Gastroesophageal sphincter (tissue), 4 donors: ENCODE results near the gene INTS13. TPM values are rescaled to one million over a fixed set of nuclear protein-coding genes. Genes with fewer than 3 reads are reported as not detected.
"Not testable (repeated sequence)": the region's sequence is repeated elsewhere in the genome, so short reads cannot be mapped to it uniquely, and the experiment has no call there.

Experiments used
- ATAC-seq: fragments of 150-250 bp; one replicate; pipeline ENCODE4 v1.9.1; 2016; ENCODE audit warnings: mild to moderate bottlenecking, moderate library complexity
- H3K27ac ChIP-seq, 4 donors: fragments of 200-600 bp; sonication (generic) in 3 of 4; 1 replicate in 3 of 4; 2 replicates in 1 of 4; pipeline ENCODE4 v1.5.1; 2016 to 2019
- H3K27me3 ChIP-seq: fragments of 200-600 bp; sonication (generic); one replicate; pipeline ENCODE4 v1.5.1; 2019
- H3K36me3 ChIP-seq, 2 donors: fragments of 200-600 bp; sonication (generic); one replicate each; pipeline ENCODE4 v1.5.1; 2019; ENCODE audit warnings: control low read depth in 1 of 2
- H3K4me1 ChIP-seq, 3 donors: fragments of 200-600 bp; sonication (generic); 1 replicate in 2 of 3; 2 replicates in 1 of 3; pipeline ENCODE4 v1.5.1; 2016 to 2019; ENCODE audit warnings: control low read depth in 2 of 3
- H3K4me3 ChIP-seq, 2 donors: fragments of 200-600 bp; sonication (generic); one replicate each; pipeline ENCODE4 v1.5.1; 2019; ENCODE audit warnings: mild to moderate bottlenecking in 1 of 2, moderate library complexity in 1 of 2
- H3K9me3 ChIP-seq, 3 donors: fragments of 200-600 bp; sonication (generic); one replicate each; pipeline ENCODE4 v1.5.1; 2017 to 2019; ENCODE audit warnings: control low read depth in 2 of 3
- EP300 ChIP-seq: sonication (generic); formaldehyde crosslinking; IDR thresholded peaks from one replicate; pipeline ENCODE4 v1.6.1; 2017; ENCODE audit warnings: antibody characterized with exemption, mild to moderate bottlenecking
- POLR2A ChIP-seq, 2 donors: fragments of 450-650 bp; IDR thresholded peaks; one replicate each; pipeline ENCODE4 v1.6.1; 2017; ENCODE audit warnings: antibody characterized with exemption in 2 of 2, mild to moderate bottlenecking in 2 of 2, moderate library complexity in 1 of 2
- POLR2AphosphoS5 ChIP-seq: sonication (generic); formaldehyde crosslinking; IDR thresholded peaks from one replicate; pipeline ENCODE4 v1.6.1; 2017; ENCODE audit warnings: antibody characterized with exemption
- WGBS, 2 donors: methylation state at CpG; one replicate each; pipeline ENCODE4 v1.1.5; 2018; ENCODE audit warnings: low coverage in 1 of 2; 5-methylcytosine and 5-hydroxymethylcytosine counted together
- total RNA-seq, 4 donors: library from RNA; depleted of rRNA; stranded (reverse); fragments of >200 nt; gene quantifications; one replicate each; pipeline ENCODE4 v1.1.0, GENCODE V29; 2016
- TF ChIP-seq, protein P1 (sequence below), 4 experiments: fragments of 200-600 bp in 2 of 4; fragments of 450-650 bp in 2 of 4; sonication (generic) in 1 of 4; IDR thresholded peaks; one replicate each; pipeline ENCODE4 v1.5.1; 2017 to 2019; ENCODE audit warnings: antibody characterized with exemption in 4 of 4, mild to moderate bottlenecking in 2 of 4, moderate library complexity in 2 of 4

INTS13 gene
- total RNA-seq, 4 donors from 2014 or later: 12.4 to 41.6 (median 32.5) TPM

DNA sequence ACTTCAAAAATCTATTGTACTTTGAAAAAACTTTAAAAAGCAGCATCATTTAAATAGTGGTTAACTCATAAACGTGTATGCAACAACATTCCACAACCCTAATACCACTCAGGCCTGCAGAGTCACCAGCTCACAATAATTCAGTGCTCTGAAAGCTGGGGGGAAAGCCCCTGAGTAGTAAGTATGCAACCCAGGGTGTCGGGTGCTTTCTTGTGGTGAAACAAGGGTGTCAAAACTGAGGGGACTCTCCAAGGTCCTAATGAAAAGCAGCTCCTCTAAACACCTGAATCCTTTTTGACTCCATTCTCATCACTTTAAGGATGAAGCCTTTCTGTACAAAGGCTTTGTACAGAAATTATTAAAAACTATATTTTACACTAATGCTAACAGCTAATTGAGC lies 34.2 kb upstream of the INTS13 start:
- no peak overlapping the region for H3K4me3 ChIP-seq
- no peaks in the 10 kb centered on the region for H3K9me3 ChIP-seq
- 60 to 66% methylated on average over 1 to 2 of the region's 2 CpGs for WGBS, 2 donors
- H3K4me1 ChIP-seq: no peaks in the 10 kb centered on the region
- ATAC-seq: no peak
- no peaks in the 10 kb centered on the region for H3K27me3 ChIP-seq
- H3K27ac ChIP-seq: no peak overlapping the region
- H3K36me3 ChIP-seq: peaks cover 0 to 87% of the 10 kb centered on the region in 2 donors
- TF ChIP-seq POLR2A (IDR thresholded peaks at IDR 0.05) (no peak), POLR2AphosphoS5 (no peak), EP300 (no peak)
- TF ChIP-seq, protein P1, sequence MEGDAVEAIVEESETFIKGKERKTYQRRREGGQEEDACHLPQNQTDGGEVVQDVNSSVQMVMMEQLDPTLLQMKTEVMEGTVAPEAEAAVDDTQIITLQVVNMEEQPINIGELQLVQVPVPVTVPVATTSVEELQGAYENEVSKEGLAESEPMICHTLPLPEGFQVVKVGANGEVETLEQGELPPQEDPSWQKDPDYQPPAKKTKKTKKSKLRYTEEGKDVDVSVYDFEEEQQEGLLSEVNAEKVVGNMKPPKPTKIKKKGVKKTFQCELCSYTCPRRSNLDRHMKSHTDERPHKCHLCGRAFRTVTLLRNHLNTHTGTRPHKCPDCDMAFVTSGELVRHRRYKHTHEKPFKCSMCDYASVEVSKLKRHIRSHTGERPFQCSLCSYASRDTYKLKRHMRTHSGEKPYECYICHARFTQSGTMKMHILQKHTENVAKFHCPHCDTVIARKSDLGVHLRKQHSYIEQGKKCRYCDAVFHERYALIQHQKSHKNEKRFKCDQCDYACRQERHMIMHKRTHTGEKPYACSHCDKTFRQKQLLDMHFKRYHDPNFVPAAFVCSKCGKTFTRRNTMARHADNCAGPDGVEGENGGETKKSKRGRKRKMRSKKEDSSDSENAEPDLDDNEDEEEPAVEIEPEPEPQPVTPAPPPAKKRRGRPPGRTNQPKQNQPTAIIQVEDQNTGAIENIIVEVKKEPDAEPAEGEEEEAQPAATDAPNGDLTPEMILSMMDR (IDR thresholded peaks at IDR 0.05): no peak

DNA sequence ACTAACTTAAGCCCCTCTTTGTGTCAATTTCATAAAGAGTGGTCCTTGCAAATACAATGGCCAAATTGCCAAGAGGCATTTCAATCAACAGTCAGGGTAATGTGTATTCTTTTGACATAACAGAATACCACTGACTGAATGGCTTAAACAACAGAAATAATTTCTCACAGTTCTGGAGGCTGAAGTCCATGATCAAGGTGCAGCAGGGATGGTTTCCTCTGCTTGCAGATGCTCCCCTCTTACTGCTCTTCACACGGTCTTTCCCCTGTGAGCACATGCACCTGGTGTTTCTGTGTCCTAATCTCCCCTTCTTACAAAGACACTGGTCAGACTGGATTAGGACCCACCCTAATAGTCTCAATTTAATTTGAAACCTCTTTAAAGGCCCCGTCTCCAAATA lies 32.4 kb upstream of the INTS13 start:
- H3K27ac ChIP-seq: no peak overlapping the region
- no peak for ATAC-seq
- no peak for TF ChIP-seq POLR2A (IDR thresholded peaks at IDR 0.05)
- TF ChIP-seq EP300: no peak
- H3K27me3 ChIP-seq: no peaks in the 10 kb centered on the region
- WGBS, 2 donors: 86 to 100% methylated on average over 1 to 2 of the region's 2 CpGs
- H3K9me3 ChIP-seq: no peaks in the 10 kb centered on the region
- peaks cover 0 to 83% of the 10 kb centered on the region in 2 donors for H3K36me3 ChIP-seq
- no peaks in the 10 kb centered on the region for H3K4me1 ChIP-seq
- no peak overlapping the region for H3K4me3 ChIP-seq

DNA sequence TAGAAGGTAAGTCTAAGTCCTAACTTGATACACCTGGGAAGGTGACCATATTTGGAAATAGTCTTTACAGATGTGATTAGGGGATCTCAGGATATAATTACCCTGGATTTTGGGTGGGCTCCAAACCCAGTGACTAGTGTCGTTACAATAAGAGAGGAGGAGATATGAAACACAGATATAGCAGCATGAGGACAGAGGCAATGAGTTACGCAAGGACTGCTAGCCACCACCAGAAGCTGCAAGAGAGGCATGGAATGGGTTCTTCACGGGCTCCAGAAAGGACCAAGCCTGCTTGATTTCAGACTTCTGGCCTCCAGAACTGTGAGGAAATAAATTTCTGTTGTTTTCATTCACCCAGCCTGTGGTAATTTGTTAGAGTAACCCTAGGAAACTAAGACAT lies 29.1 kb upstream of the INTS13 start:
- no peak overlapping the region for H3K4me3 ChIP-seq
- no peaks in the 10 kb centered on the region for H3K27me3 ChIP-seq
- TF ChIP-seq POLR2A (IDR thresholded peaks at IDR 0.05): no peak
- TF ChIP-seq POLR2AphosphoS5: no peak
- TF ChIP-seq, protein P1 (IDR thresholded peaks at IDR 0.05): no peak
- TF ChIP-seq EP300: no peak
- H3K4me1 ChIP-seq: no peaks in the 10 kb centered on the region
- no peak for ATAC-seq
- no peaks in the 10 kb centered on the region for H3K9me3 ChIP-seq
- H3K27ac ChIP-seq: no peak overlapping the region
- H3K36me3 ChIP-seq: peaks cover 0 to 70% of the 10 kb centered on the region in 2 donors
- WGBS, 2 donors: 78% methylated on average over 3 of the region's 3 CpGs; no CpG with 5 or more reads in 1 of the 2 donors

DNA sequence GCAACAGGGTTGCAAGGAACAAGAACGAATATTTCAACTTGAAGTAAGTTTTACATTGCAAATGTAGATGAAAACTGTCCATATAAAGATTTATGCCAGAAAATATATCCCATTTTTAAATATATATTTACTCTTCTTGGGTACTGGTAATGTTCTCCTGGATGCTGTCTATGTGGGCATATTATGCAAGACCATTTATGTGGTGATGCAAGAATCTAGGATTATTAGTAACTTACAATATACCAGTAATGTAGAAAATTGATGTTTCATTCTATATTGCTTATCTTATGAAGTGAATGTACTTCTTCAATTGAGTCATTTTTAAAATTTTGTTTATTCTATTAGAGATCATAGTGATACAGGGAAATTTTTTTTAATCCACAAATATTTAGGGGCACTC lies 25.6 kb upstream of the INTS13 start:
- ATAC-seq: no peak
- TF ChIP-seq EP300: no peak
- H3K27me3 ChIP-seq: no peaks in the 10 kb centered on the region

DNA sequence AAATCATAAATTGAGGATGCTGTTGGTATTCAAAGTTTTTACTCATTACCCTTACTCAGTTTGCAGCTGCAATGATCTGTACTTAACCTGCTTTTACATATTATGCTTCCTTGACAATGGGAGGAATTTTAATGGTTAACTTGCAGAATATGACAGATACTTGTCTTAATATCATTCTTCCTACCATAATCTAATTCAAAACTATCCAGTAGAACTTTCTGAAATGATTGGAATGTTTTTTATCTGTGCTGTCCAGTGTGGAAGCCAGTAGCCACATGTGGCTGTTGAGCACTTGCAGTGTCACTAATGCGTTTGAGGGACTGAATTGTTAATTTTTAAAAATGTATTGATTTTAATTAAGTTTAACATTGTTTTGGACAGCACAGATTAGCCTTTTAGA lies 24.0 kb upstream of the INTS13 start:
- no peaks in the 10 kb centered on the region for H3K27me3 ChIP-seq
- TF ChIP-seq POLR2AphosphoS5 (no peak), EP300 (no peak), POLR2A (IDR thresholded peaks at IDR 0.05) (no peak)
- TF ChIP-seq, protein P1 (IDR thresholded peaks at IDR 0.05): no peak
- H3K27ac ChIP-seq: no peak overlapping the region
- no peak overlapping the region for H3K4me3 ChIP-seq
- H3K4me1 ChIP-seq: no peaks in the 10 kb centered on the region
- H3K36me3 ChIP-seq: peaks cover 4 to 67% of the 10 kb centered on the region in 2 donors
- no peaks in the 10 kb centered on the region for H3K9me3 ChIP-seq
- ATAC-seq: no peak
- 74 to 93% methylated on average over 1 of the region's 1 CpG for WGBS, 2 donors

More for the DNA sequence above, 25.6 kb upstream of the INTS13 start:
- Histone ChIP-seq H3K4me1 (no peaks in the 10 kb centered on the region), H3K9me3 (no peaks in the 10 kb centered on the region), H3K36me3 (peaks cover 0 to 66% of the 10 kb centered on the region in 2 donors), H3K4me3 (no peak overlapping the region), H3K27ac (no peak overlapping the region)
- 88 to 100% methylated on average over 1 of the region's 1 CpG for WGBS, 2 donors

DNA sequence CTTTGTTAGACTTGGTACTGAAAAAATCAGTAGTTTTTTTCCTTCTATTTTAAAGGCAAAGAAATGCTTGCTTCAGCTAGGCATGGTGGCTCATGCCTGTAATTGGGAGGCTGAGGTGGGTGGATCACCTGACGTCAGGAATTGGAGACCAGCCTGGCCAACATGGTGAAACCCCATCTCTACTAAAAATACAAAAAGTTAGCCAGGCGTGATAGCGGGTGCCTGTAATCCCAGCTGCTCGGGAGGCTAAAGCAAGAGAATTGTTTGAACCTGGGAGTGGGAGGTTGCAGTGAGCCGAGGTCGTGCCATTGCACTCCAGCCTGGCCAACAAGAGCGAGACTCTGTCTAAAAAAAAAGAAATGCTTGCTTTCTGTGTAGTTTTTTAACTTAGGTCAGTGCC lies 23.6 kb upstream of the INTS13 start:
- not testable (repeated sequence) for H3K9me3 ChIP-seq, ATAC-seq, H3K27me3 ChIP-seq, H3K4me3 ChIP-seq, H3K27ac ChIP-seq, H3K4me1 ChIP-seq
- peaks cover 4 to 67% of the 10 kb centered on the region in 2 donors for H3K36me3 ChIP-seq
- 96 to 100% methylated on average over 3 to 7 of the region's 7 CpGs for WGBS, 2 donors

DNA sequence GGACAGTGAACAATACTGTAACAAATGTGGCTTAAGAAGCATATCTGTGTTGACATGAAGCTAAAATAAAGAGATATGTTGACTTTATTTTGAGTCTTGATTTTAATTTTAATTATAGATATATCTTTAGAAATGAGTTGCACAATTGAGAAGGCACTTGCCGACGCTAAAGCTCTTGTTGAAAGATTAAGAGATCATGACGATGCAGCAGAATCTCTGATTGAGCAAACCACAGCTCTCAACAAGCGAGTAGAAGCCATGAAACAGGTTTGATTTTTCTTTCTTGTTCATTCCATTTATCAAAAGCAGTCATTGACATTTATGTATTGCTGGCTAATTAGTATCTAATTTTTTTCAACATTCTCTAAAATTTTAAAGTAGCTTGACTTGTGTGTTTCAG lies 16.2 kb upstream of the INTS13 start:
- Histone ChIP-seq H3K36me3 (peaks cover 4 to 28% of the 10 kb centered on the region in 2 donors), H3K27ac (no peak overlapping the region), H3K27me3 (no peaks in the 10 kb centered on the region), H3K4me3 (no peak overlapping the region), H3K9me3 (no peaks in the 10 kb centered on the region), H3K4me1 (peaks cover 0 to 11% (median 0%) of the 10 kb centered on the region in 3 donors)
- TF ChIP-seq, protein P1 (IDR thresholded peaks at IDR 0.05): no peak
- TF ChIP-seq EP300 (no peak), POLR2AphosphoS5 (no peak), POLR2A (IDR thresholded peaks at IDR 0.05) (no peak)
- WGBS, 2 donors: 84 to 89% methylated on average over 4 of the region's 4 CpGs
- ATAC-seq: no peak
